GM18868 (cell line): ENCODE measurements around the gene TENM4.

ENCODE experiments used
- ATAC-seq: cut with Tn5 transposase; IDR thresholded peaks from one replicate; pipeline ENCODE4 v1.9.1; 2021; ENCODE audit warnings: mild to moderate bottlenecking, moderate library complexity; ENCODE audit not compliant: unreplicated experiment

Gene TENM4

DNA sequence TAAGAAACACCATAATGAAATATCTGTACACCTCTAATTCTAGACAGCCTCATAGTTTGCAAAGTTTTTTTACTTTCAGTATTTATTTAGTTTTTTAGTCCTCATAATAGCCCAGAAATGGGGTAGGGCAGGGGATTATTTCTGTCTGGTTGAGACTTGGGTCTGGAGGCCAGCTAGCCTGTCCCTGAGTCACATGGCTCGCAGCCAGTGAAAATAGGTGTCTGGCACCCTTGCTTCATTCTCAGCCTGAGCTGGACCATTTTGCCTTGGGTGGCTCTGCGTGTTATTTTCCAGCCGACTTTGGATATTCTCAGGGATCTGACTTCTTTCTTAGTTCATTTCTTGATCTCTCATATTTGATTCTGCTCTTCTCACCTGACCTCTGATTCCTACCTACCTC is 742.2 kb downstream of the TENM4 start:
- ATAC-seq = no peak

DNA sequence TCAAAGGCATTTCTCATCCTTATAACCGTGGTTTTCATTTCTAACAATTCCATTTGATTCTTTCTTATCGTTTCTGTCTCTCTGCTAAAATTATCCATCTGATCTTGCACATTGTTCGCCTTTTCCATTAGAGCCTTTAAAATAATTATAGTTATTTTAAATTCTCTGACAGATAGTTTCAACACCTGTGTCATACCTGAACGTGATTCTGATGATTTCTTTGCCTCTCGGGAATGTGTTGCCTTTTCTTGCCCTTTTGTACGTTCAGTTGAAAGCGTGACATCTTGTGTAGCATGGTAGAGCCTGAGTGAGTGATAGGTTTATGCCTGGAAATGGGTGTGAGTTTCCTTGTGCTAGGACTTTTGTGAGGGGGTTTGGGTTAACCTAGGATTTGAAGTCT is 744.7 kb downstream of the TENM4 start:
- ATAC-seq = no peak

DNA sequence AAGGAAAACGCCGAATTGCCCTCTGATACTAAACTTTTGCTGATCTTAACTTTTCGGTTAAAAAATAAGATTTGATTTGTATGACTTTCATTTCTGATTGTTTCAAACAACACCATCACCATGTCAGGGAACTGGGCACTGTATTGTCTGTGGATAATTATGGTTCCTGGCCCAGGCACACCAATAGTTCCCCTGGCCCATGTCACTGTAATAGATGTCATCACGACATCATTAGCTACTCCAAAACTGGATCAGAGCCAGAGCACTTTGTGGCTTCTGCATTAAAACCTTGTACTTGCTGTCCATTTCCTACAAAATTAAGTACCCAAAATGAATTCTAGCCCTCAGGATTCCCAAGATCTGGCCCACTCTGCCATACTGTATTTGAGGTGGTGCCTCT is 746.7 kb downstream of the TENM4 start:
- ATAC-seq = no peak

DNA sequence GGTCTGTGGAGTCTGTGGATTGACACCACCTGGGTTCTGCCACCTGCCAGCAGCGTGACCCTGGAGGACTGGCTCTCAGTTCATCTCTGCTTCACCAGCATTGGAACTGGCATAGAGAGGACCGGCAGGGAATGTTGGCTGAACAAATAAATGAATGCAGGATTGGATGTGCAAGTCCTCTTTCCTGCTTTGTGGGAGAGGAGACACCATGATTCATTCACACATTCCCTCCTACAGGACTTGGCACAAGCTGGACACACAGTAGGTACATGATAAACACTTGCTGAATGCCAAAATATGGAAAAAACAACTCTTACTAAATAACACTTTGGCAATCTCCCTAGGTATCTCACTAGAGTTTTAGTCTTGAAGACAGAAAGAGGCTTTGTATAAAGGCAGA is 749.6 kb downstream of the TENM4 start:
- no peak for ATAC-seq

DNA sequence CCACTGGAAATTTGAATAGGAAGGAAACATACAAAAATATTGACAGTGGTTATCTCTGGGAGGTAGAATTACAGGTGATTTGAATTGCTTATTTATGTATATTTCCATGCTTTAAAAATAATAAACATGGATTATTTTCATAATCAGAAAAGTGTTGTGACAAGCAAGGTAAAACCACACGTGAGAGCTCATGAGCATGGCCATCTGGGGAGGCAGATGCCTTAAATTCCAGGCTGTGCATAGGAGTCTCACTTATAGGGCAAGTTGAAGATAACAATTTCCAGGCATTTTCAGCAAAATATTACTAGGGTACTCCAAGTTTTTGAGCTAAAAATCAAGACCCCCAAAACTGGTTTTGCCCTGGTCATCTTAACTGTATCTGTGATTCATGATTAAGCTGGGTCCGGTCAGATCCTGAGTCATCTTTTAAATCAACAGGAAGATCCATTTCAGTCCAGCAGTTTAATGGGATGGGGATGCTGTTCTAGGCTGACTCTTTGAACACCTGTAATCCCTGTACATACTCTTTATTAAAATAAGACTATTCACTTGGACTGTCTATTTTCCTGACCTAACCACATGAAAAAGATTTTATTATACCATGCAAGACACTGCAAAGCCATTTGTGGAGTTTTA is 750.4 kb downstream of the TENM4 start:
- no peak for ATAC-seq

DNA sequence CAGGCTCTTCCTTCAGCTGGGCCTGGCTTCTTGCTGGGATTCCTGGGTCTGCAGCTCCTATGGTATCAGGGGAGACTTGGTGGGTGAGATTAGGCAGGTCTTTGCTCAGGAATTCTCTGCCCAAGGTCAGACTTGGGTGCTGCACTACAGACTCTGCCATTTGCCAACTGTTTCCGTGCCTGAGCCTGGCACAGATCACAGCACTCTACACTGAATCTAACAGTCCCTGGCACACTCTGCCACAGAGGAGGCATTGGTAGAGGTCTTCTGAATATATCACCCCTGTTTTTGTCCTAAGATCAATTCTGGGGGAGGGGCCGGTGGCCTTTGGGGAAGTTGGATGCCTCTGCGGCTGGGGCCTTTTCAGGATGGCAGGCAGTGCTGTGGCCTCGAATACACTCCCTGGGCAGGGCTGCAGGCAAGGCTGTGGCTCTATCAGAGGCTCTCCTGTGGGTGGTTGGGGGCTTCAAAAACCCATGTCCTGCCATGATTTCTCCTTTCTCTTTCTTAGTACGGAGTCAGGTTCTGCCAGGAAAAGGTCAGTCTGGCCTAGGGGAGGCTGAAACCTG is 751.2 kb downstream of the TENM4 start:
- ATAC-seq = no peak

DNA sequence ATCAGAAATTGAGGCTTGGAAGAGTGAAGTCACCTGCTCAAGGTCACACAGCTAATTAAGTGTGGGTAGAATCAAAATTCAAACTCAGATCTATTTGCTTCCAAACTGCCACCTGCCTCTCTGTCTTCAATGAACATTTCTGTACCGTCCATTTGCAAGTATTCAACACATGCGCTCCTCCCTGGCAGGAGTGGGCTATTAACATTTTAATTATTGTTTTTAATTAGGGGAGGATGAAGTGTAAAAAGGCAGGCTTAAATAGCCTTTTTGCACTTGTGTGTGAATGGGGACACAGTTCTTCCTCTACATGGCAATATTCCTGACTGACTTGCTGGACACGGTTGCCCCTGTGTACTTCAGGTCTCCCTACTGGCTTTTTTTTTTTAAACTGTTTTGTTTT is 751.7 kb downstream of the TENM4 start:
- ATAC-seq = no peak

DNA sequence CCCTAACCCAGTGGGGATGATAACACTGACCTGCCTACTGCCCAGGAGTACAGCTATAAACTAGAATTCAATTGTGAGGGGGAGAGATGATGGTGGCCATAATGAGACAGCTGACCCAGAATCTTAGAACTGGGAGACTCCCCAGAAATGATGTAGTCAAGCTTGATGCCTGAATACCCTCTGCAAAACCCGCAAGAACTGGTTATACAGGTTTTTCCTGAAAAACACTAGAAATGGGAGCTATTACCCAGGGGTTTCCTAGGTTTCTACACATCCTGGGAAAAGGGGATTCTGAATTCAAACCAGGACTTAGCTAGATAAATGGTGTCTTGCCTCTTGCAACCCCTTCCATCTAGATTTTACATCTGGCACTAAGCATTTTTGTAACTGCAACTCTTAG is 752.4 kb downstream of the TENM4 start:
- no peak for ATAC-seq

DNA sequence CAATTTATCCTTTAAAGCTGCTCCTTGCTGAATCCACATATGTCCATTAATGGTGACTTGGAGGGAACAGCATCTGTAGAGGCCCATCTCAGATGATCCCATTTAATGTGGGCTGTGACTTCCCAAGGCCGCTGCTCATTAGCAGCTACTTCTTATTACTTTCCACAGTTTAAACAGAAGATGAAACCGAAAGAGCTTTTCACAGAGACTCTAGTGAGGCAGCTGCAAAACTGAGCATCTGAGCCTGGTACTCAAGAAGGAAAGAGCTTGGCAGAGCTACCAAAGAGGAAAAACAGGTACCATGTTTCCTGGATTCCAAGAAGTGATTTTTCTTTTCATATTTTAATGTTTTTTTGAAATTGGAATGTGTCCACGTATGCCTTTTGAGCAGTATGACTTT is 755.7 kb downstream of the TENM4 start:
- no peak for ATAC-seq

DNA sequence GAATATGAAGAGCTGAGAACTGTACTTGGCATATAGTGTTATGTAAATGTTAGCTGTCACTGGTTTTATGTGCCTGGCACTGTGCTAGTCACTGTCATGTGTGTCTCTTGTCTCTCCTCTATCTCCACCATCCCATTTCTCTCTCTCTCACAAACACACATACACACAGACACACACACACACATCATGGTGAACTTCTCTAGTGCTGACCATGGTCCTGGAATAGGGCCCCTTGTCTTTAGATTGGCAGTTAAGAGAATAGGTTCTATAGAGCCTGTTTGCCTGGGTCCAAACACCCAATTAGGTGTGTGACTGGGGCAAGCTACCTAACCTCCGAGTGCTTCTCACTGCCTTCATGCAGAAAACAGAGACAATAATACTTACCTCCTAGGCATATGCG is 756.5 kb downstream of the TENM4 start:
- ATAC-seq = no peak

DNA sequence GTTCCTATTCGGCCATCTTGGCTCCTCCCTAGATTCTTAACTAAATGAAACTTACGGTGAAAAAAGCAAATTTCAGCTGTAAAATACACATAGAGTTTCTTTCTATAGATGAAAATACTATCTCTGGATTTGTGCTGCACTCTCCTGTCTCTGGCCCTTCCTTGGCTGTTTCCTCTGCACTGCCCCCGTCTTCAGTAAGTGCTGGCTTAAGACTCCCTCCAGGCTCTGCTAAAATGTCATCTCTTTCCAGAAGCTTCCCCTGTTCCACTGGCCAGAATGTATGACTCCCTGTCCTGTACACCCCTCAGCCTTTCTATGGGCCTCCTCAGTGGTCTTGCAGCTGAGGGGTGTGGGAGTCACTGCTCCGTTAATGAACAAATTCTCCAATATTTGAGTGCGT is 757.1 kb downstream of the TENM4 start:
- ATAC-seq = no peak

DNA sequence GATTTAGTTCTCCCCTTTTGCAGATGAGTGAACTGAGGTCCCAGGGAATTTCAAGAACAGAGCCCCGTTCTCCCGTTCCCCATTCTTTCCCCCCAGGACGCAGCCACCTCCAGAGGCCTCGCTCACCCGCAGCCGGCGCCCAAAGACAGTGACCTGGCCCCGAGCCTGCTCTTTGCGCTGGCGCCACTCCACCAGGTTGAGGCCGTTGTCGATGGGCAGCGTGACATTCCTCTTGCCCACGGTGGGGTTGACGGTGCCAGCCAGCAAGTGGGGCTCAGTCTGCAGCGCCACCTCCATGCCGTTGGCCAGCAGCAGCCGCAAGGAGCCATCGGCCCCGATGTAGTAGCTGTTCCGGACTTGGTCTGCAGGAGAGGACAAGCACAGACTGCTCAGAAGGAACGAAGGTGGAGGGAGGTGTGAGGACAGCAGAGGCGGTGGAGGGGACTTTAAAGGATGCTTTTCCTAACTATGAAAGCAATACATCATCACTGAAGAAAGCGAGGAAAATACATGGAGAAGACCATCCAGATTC is 764.7 kb downstream of the TENM4 start:
- no peak for ATAC-seq

DNA sequence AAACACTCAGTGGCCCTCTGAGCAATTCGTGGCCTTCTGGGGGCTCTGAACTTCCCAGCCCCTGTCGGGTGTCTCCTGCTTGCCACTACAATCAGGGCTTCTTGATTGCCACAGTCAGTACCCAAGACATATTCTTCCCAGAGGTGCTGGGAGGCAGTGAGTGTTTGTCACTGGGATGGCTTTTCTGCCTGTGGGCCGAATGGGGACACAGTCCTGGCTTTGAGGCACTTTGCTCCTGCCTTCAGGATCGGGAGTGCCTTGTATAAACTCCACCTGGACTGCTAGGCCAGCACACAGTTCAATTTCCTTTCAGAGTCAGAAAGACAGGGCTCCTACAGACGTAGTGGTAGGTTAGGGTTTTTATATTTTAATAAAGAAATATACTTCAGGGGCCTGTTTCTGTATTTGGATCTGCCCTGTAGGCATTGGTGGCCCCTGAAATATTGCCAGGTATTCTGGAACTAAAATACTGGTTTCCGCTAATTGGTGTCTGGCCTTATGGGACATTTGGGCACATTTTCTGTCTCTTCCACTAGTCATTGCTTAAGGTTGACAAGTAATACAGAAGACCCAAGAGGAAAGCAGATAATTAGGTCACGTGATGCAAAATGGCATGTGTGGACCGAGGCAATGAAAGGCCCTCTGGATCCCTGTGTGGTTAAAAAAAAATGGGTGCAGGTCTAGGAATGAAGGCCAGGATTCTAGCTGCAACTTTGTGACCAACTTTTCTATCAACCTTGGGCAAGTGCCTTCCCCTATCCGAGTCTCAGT is 767.8 kb downstream of the TENM4 start:
- ATAC-seq = no peak

DNA sequence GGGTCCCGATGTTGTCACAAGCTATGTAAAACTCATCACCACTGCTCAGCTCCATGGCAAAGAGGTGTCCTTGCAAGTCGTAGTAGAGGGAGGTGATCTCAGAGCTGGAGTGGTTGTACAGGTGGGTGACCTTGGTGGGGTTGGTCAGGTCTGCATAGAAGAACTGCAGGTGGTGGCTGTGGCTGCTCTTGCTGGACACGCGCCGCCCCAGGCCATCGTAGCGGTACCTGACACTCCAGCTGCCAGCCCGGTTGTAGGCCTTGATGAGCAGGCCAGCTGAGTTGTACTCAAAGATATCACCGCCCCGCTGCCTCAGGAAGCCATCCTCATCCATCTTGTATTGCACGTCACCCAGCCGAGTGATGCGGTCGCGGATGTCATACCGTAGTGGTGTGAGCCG is 771.6 kb downstream of the TENM4 start:
- no peak for ATAC-seq

DNA sequence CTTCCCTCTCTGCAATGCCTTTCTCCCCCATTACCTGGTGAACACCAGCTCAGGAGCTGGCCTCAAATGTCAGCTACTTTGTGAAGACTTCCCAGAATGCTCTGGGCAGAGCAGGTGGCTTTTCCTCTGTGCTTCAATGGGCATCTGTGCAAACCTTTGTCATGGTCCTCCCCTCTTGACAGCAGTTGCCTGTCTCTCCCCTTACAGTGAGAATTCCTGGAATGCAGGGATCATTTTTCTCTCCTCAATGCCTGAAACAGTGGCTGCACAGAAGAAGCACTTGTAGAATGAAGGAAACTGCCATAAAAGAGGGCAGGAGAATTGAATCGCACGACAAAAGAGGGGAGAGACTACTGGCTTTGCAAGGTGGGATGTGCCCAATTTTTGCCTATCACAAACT is 773.4 kb downstream of the TENM4 start:
- ATAC-seq = no peak

DNA sequence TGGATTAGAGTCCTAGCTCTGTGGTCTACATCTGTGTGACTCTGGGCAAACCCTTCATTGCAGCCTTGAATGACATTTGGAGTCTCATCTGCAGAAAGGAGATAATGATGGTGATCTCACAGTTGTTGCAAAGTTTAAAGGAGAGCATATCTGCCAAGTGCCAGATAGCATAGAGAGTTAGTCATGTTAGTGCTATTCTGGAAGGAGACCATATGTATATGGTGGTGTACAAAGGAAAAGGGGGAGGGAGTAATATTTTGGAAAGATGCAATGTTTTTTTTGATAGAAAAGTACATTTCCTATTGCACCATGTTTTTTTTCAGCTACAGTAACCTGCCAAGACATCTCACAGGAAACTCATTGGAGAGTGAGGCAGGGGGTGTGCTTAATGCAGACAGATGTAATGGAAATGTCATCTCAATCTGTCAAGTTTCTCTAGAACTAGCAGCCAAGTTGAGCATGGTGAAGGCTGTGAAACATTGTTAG is 774.1 kb downstream of the TENM4 start:
- ATAC-seq = no peak

DNA sequence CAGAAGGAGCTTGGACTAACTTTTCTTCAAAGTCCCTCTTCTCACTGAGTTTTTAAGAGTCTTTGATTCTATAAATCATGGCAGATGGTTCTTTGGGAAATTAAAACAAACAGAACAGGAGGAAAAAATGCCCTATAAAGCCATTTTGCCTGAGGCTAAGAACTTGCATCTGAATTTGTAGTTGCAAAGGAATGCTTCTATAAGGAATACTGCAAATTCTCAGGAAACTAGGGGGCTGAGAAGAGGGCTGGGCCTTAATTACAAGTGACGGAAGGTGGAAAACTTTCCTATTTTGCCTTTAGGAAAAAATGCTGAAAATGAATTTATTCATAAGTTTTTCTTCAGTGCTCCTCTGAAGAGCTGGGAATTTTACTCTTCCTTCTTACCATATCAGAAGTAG is 776.2 kb downstream of the TENM4 start:
- ATAC-seq = no peak

DNA sequence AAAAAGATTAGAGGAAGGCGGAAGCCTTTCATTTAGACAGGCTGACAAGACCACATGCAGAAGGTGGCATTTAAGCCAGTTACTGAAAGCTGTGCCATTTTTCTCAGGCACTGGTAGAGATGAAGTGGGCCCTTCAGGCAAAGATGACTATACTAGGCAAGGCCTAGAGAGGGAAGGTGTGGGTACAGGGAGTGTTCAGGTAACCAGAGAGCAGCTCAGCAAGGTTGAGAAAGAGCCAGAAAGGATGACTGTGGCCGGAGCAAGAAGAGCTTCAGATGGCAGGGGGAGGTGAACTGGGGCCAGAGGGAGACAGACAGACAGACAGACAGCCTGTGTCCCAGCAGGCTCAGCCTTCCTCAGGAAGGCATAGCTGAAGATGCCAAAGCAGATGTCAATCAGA is 778.0 kb downstream of the TENM4 start:
- ATAC-seq = no peak

DNA sequence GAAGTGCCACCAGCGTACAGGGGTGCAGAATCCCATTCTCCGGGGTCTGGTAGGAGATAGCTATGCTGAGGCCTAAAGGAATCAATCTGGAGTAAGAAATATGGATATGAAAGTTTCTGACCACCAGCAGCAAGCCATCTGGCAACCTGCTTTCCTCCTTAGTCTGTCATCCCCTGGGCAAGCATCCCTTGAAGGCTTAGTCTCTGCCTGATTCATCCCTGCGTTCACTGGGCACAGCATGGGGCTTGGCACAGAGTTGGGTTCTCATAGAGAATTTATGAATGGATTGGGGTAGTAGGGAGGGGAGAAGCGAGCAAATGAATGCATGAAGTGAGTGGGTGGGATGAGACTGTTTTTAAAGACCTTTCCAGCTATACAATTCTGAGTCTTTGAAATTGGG is 780.4 kb downstream of the TENM4 start:
- no peak for ATAC-seq

DNA sequence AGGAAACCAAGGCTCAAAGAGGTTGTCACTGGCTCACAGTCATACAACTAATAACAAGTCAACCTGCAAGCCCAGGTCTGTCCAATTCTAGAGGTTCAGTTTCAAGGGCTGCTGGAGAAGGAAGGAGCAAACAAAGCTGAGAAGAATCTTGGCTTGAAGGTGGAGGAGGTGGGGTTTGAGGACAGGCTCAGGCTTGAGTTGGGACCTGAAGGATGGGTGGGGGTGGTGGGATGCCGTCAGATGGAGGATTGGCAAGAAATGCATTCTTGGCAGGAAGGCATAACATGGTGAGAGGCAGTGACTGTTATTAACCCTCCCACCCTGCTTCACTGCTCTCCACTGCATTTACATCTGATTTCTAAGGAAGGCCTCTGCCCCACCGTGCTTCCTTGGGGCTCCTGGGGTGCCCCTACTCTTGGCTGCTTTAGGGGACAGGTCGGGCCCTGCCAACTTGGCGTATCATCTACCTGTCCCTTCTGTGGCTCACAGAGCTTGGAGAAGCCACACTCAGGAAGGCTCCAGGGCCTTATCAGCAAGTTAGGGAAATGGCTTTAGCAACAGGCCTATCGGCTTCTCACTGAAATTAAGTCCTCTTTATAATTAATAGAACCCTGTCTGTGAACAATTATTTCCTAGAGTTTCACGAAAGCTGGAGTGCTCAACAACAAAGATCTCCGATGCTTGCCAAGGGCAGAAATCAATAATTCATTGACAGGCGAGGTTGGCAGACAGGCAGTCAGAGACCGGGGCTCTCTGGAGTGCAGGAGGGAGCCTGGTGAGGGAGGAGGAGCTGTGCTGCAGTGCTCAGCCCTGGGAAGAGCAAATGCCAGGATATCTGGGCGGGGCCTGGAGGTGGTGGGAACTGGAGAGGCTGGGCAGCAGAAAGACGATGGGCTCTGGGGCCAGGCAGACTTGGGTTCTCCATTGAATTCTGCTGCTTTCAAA is 781.2 kb downstream of the TENM4 start:
- no peak for ATAC-seq
